ENCODE results near the gene GGT1. TPM values are rescaled to one million over a fixed set of nuclear protein-coding genes. Genes with fewer than 3 reads are reported as not detected.
A peak's percentile ranks its signal among the peaks of the same experiment; 100 is the strongest.

The GGT1 gene
- total RNA-seq, 4 donors from 2014 or later: 0.61 to 7.7 (median 1.2) TPM

DNA sequence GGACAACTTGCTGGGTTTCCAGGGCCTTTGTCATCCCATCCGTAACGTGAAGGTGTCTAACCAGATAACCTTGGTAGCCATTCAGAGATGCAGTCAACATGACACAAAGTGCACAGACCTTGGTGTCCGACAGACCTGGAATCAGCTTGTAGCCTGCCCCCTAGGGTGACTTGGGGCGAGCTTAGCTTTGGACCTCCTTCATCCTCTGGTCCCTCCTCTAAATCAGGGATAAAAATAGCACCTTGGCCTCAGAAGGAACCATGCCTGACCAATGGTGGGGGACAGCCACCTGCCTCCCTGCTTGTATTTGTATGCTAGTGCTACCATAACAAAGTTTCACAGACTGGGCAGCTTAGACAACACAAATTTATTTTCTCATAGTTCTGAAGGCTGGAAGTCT, 43.5 kb upstream of the GGT1 start:
- Histone ChIP-seq H3K27ac (no peak overlapping the region), H3K4me1 (peaks cover 13 to 59% (median 24%) of the 10 kb centered on the region in 3 donors), H3K27me3 (no peaks in the 10 kb centered on the region), H3K9me3 (no peaks in the 10 kb centered on the region), H3K4me3 (no peak overlapping the region), H3K36me3 (peaks cover 0 to 67% (median 8%) of the 10 kb centered on the region in 3 donors)
- no peak for DNase-seq
- WGBS, 2 donors: 63 to 73% methylated on average over 3 to 4 of the region's 4 CpGs
- TF ChIP-seq, protein P1, sequence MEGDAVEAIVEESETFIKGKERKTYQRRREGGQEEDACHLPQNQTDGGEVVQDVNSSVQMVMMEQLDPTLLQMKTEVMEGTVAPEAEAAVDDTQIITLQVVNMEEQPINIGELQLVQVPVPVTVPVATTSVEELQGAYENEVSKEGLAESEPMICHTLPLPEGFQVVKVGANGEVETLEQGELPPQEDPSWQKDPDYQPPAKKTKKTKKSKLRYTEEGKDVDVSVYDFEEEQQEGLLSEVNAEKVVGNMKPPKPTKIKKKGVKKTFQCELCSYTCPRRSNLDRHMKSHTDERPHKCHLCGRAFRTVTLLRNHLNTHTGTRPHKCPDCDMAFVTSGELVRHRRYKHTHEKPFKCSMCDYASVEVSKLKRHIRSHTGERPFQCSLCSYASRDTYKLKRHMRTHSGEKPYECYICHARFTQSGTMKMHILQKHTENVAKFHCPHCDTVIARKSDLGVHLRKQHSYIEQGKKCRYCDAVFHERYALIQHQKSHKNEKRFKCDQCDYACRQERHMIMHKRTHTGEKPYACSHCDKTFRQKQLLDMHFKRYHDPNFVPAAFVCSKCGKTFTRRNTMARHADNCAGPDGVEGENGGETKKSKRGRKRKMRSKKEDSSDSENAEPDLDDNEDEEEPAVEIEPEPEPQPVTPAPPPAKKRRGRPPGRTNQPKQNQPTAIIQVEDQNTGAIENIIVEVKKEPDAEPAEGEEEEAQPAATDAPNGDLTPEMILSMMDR (IDR thresholded peaks at IDR 0.05): no peak
- TF ChIP-seq POLR2A (IDR thresholded peaks at IDR 0.05): no peak
- intact Hi-C loops (cut with DNase I): no loop called here

DNA sequence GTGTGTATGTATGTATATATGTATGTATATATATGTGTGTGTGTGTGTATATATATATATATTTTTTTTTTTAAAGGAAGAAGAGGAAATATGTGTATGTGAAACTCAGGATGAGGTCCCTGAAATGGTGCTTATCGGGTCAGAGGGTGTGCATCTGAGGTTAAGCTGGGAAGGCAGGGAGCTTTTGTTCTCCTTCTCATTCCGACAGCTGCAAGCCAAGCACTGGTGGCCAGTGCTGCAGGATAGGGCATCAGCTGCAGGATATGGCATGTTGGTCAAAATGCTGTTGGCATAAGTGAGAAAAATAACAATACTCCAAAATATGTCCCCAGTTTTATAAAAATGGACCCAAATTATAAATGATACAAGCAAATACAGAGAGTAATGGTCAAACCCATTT, 39.7 kb upstream of the GGT1 start:
- no peak for TF ChIP-seq POLR2A (IDR thresholded peaks at IDR 0.05)
- TF ChIP-seq, protein P1 (IDR thresholded peaks at IDR 0.05): no peak
- H3K4me1 ChIP-seq: peaks cover 0 to 64% (median 13%) of the 10 kb centered on the region in 3 donors
- peaks cover 0 to 90% (median 16%) of the 10 kb centered on the region in 3 donors for H3K36me3 ChIP-seq
- intact Hi-C loops (cut with DNase I): no loop called here
- no peak overlapping the region for H3K27ac ChIP-seq
- H3K27me3 ChIP-seq: no peaks in the 10 kb centered on the region
- H3K4me3 ChIP-seq: no peak overlapping the region
- H3K9me3 ChIP-seq: no peaks in the 10 kb centered on the region
- no peak for DNase-seq
- 82 to 86% methylated on average over 2 of the region's 2 CpGs for WGBS, 2 donors

DNA sequence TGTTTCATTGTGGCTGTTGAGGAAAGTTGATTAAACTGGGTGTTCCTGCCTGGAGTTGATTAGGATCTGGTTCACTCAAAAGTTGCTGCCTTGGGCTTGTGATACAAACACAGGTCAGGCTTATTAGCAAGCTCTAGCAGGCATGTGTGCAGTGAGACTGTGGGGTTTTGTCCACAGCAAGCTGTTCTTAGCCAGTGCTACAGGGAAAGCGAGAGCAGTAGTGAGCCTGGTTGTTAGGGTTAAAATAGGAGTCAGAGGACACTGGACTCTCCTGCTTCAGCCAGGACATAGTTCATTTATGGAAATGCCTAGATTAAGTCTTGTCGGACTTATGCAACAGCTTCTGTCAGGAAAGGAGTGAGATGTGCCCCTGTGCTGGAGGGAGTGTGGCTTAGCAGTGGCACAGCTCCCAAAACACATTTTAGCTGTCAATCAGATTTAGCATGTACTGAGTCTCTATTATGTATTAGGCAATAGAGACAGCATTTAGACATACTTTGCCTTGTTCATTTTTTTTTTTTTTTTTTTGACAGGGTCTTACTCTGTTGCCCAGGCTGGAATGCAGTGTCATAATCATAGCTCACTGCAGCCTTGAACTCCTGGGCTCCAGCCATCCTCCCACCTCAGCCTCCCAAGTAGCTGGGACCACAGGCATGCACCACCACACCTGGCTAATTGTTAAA, 38.5 kb upstream of the GGT1 start:
- Histone ChIP-seq H3K36me3 (peaks cover 2 to 90% (median 24%) of the 10 kb centered on the region in 3 donors), H3K4me3 (no peak overlapping the region), H3K27me3 (no peaks in the 10 kb centered on the region), H3K9me3 (no peaks in the 10 kb centered on the region), H3K4me1 (peaks cover 0 to 52% (median 13%) of the 10 kb centered on the region in 3 donors), H3K27ac (peak overlapping the region in 3 of 4 donors; percentile 45 to 63 (median 47))
- intact Hi-C loops (cut with DNase I): no loop called here
- TF ChIP-seq, protein P1 (IDR thresholded peaks at IDR 0.05): no peak
- no peak for TF ChIP-seq POLR2A (IDR thresholded peaks at IDR 0.05)
- 44 to 58% methylated on average over 2 of the region's 2 CpGs for WGBS, 2 donors
- no peak for DNase-seq

DNA sequence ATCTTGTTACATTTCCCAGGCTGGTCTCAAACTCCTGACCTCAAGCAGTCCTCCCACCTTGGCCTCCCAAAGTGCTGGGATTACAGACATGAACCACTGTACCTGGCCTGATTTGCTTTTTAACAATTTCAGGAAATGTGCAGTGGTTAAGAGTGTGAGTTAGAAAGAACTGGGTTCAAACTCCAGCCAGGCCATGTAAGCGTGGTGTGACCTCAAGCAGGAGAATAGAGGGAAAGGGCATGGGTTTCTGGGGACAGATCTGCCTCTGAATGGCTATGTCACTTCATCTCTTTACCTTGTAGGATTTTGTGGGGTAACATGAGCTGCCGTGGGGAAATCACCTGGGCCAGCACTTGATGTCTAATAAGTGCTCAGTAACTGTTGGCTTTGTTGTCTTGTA, 37.9 kb upstream of the GGT1 start:
- no peak for TF ChIP-seq POLR2A (IDR thresholded peaks at IDR 0.05)
- TF ChIP-seq, protein P1 (IDR thresholded peaks at IDR 0.05): no peak
- peaks cover 0 to 50% (median 13%) of the 10 kb centered on the region in 3 donors for H3K4me1 ChIP-seq
- peaks cover 6 to 90% (median 27%) of the 10 kb centered on the region in 3 donors for H3K36me3 ChIP-seq
- no peaks in the 10 kb centered on the region for H3K9me3 ChIP-seq
- H3K27me3 ChIP-seq: no peaks in the 10 kb centered on the region
- peak overlapping the region in 1 of 4 donors; percentile 18 for H3K27ac ChIP-seq
- no peak overlapping the region for H3K4me3 ChIP-seq
- no peak for DNase-seq
- intact Hi-C loops (cut with DNase I): no loop called here
- 80 to 92% methylated on average over 2 of the region's 2 CpGs for WGBS, 2 donors

DNA sequence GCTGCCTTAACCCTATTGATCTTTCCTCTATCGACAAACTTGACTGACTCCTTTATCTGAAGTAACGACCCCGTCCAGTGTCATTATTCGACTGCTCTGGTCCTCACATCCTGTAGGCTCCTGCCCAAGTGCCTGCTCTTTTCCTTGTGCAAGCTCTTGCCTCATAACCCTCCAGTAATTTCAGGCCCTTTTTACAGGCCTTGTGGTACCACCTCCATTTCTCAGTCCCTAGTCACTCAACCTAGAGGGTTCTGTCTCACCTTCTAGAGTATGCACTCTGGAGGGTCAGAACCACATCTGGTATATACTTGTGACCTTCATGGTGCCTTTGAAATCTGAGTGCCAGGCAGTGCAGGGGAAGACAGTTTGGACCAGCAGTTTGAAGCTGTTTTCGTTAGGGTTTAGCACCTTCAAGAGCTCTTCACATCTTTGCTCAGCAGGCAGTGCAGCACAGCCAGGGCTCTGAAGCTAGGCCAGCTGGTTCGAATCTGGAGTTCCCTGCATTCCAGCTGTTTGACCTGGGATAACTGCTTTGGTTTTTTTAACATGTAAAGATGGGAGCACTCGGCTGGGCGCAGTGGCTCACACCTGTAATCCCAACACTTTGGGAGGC, 36.0 kb upstream of the GGT1 start:
- Histone ChIP-seq H3K36me3 (peaks cover 14 to 90% (median 31%) of the 10 kb centered on the region in 3 donors), H3K27me3 (no peaks in the 10 kb centered on the region), H3K4me1 (peaks cover 0 to 50% (median 13%) of the 10 kb centered on the region in 3 donors), H3K4me3 (no peak overlapping the region), H3K9me3 (no peaks in the 10 kb centered on the region), H3K27ac (no peak overlapping the region)
- DNase-seq: no peak
- 67 to 78% methylated on average over 4 to 8 of the region's 8 CpGs for WGBS, 2 donors
- intact Hi-C loops (cut with DNase I): no loop called here
- TF ChIP-seq POLR2A (IDR thresholded peaks at IDR 0.05): no peak
- TF ChIP-seq, protein P1 (IDR thresholded peaks at IDR 0.05): no peak
